Astrocyte (in vitro differentiated cells and primary cell): ENCODE results near the gene IRF9.

ENCODE experiments used
- CTCF ChIP-seq: IDR thresholded peaks from 2 replicates; pipeline ENCODE4 v1.5.1; 2011; ENCODE audit warnings: low read depth, mild to moderate bottlenecking, inconsistent platforms, low read length, moderate library complexity; ENCODE audit not compliant: insufficient read depth
- EZH2 ChIP-seq: IDR thresholded peaks from 2 replicates; pipeline ENCODE4 v1.6.1; 2012; ENCODE audit warnings: mild to moderate bottlenecking, low read length, inconsistent platforms; ENCODE audit not compliant: insufficient read depth

- TF ChIP-seq CTCF, result no peak
- no peak for TF ChIP-seq EZH2
Measured at GRCh38 chr14:24146978-24147760, 13.9 kb upstream of the IRF9 start, which contains the start of gene RNF31.
